Measurements from ENCODE around the gene CUEDC1.

The CUEDC1 gene

GRCh38 chr17:57838857-57839570 is 116.2 kb downstream of the CUEDC1 start:
- no peak for DNase-seq (ENCODE audit: low read depth in 4 of 4, low spot score in 1 of 4)

DNA sequence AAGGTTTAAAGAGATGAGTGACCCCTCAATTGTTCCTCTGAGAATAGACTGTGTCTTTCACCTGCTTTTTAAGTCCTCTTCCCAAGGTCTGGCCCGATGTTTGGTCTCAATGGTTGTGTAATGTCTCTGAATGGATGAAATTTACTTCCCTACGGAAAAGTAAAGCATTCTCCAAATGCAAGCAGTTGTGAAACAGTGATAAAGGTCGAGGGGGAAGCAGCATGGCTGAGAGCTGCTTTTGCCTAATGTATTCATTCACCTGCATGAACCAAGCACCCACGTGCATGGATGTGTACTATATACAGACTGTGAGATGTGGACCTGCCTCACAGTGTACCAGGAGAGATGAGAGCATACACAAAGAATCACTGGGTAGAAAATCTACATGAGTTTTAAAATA is 116.8 kb downstream of the CUEDC1 start:
- no peak for DNase-seq (ENCODE audit: low read depth in 4 of 4, low spot score in 1 of 4)

- DNase-seq (ENCODE audit: low read depth in 4 of 4, low spot score in 1 of 4), result no peak
Measured at GRCh38 chr17:57835333-57835900, 119.8 kb downstream of the CUEDC1 start.

GRCh38 chr17:57834146-57834741 is 121.0 kb downstream of the CUEDC1 start:
- no peak for DNase-seq (ENCODE audit: low read depth in 4 of 4, low spot score in 1 of 4)

DNA sequence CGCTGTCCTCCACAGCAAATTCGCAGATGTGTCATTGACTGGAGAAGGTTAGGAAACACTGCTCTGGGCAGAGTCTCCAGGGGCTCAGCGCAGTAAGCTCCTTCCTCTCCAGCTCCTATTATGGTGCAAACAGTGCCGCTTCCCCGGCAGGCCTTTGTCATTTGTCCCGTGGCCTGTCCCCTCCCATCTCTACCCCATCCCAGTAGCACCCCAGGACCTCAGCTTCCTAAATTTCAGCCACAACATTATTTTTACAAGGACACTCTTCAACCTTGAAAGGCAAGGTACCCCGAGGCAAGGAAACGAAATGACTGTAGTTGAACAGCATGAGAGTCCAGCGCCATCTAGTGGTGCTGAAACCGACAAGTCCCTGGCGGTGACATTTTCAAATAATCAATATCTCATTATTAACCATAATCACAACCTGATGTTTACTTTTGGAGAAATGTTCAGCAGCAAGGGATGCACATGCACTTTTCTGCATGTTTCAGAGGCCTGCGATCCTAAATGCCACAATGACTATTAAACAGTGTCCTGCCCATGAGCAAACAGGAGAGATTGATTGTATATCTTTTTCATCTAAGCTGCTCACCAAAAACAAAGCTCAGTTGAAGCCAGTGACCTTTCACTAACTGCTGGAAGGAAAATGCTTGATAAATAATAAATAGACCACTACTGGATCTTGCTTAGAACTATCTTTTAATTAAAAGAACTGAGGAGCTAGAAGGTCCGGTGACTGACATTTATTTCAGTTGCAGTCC is 121.9 kb downstream of the CUEDC1 start:
- DNase-seq (ENCODE audit: low read depth in 4 of 4, low spot score in 1 of 4), result peak; percentile 43 to 53 (median 48)

GRCh38 chr17:57832314-57833178 is 122.7 kb downstream of the CUEDC1 start:
- no peak for DNase-seq (ENCODE audit: low read depth in 4 of 4, low spot score in 1 of 4)

GRCh38 chr17:57830880-57831279 is 124.3 kb downstream of the CUEDC1 start:
- no peak for DNase-seq (ENCODE audit: low read depth in 4 of 4, low spot score in 1 of 4)

- DNase-seq (ENCODE audit: low read depth in 4 of 4, low spot score in 1 of 4), result no peak
Measured at GRCh38 chr17:57823469-57824401, 131.5 kb downstream of the CUEDC1 start.

GRCh38 chr17:57819867-57820266 is 135.3 kb downstream of the CUEDC1 start:
- no peak for DNase-seq (ENCODE audit: low read depth in 4 of 4, low spot score in 1 of 4)

DNA sequence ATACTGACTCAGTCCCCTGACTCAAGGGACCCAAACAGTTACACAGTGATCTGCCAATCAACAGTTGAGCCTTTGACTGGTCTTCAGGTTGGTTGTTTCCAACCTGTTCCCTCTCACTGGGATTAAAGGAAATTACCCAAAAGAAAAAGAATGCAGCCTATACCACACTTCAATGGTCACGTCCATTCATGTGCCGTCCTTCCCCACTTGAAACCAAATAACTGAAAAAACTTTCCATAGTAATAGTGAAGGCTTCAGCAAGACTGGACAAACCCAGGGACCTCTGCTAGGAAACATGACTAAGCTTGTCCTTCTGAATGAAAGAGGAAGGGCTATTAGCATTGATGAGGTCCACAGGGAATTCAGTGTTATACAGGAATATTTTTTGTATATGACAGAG is 135.9 kb downstream of the CUEDC1 start:
- no peak for DNase-seq (ENCODE audit: low read depth in 4 of 4, low spot score in 1 of 4)

GRCh38 chr17:57818066-57818465 is 137.1 kb downstream of the CUEDC1 start:
- no peak for DNase-seq (ENCODE audit: low read depth in 4 of 4, low spot score in 1 of 4)

DNA sequence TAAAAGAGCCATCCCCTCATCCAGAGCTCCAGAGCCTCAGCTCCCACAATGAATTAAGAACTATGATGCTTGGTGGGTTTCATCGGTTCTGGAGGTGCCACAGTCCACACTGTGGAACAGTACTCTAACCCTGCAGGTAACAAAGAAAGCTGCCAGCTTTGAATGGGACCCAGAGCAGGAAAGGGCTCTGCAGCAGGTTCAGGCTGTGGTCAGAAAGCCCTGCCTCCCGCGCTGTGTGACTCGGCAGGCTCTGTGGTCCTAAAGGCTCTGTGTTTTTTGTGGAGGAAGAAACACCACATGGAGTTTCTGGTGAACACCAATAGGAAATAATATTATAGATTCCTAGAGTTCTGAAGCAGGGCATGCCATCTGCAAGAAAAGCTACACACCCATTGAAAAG is 137.9 kb downstream of the CUEDC1 start:
- no peak for DNase-seq (ENCODE audit: low read depth in 4 of 4, low spot score in 1 of 4)

GRCh38 chr17:57814421-57814820 is 140.8 kb downstream of the CUEDC1 start:
- DNase-seq (ENCODE audit: low read depth in 4 of 4, low spot score in 1 of 4), result no peak

DNA sequence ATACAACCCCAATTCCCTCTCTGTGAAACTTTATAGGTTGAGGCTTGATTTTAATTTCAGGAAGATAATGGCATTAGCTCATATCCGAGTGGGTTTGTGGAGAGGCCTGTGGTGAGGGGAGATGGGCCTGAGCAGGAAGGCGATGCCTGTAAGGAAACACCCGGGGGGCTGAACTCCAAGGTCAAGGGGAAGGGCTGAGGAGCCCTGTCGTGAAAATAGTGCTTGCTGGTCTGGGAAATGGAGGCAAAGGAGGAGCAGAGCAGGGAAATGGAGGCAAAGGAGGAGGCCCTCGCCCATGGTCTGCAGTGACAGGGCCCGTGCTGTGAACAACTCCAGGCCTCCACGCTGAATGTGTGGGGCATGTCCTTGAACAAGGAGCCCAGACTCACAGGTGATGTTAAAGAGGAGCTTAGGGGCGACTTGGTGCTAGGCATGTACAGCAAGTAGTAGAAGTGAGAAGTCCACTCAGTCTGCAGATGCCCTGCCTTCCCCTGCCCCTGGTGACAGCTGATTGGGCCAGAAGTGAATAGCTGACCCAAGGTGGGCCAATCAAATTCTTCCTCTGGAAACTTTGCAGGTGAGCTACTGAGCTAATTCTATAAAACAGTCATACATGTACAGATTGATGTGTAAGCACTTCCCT is 143.5 kb downstream of the CUEDC1 start:
- DNase-seq (ENCODE audit: low read depth in 4 of 4, low spot score in 1 of 4), result no peak
